ENCODE data around the gene FSCN2. TPM values are rescaled to one million over a fixed set of nuclear protein-coding genes. Genes with fewer than 3 reads are reported as not detected.

Gene FSCN2
- total RNA-seq, 1 experiment from 2014 or later, result 0.31 TPM

DNA sequence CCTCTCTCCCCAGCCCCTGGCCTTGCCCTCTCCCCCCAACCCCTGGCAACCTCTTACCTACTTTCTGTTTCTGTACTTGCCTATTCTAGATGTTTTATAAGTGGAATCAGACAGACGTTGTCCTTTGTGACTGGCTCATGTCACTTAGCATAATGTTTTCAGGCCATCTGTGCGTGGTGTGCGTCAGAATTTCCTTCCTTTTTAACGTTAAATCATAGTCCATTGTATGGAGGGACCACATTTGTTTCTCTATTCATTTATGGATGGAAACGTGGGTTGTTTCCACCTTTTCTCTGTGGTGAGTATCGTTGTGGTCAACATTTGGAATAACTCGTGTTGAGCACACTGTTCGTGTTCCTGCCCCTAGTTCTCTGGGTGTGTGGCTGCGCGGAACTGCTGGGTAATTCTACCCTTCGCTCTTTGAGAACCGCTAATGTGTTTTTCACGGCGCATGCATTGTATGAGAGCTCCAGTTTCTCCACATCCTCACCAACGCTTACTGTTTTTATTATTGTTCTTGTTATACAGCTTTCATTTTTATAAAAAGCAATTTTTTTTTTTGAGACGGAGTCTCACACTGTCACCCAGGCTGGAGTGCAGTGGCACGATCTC lies 41.9 kb upstream of the FSCN2 start:
- DNase-seq (ENCODE audit: low spot score) (no peak), ATAC-seq (no peak)
- no peak for TF ChIP-seq NR2C2 (CRISPR knock-in tag; IDR thresholded peaks at IDR 0.05)
- TF ChIP-seq, protein P1, sequence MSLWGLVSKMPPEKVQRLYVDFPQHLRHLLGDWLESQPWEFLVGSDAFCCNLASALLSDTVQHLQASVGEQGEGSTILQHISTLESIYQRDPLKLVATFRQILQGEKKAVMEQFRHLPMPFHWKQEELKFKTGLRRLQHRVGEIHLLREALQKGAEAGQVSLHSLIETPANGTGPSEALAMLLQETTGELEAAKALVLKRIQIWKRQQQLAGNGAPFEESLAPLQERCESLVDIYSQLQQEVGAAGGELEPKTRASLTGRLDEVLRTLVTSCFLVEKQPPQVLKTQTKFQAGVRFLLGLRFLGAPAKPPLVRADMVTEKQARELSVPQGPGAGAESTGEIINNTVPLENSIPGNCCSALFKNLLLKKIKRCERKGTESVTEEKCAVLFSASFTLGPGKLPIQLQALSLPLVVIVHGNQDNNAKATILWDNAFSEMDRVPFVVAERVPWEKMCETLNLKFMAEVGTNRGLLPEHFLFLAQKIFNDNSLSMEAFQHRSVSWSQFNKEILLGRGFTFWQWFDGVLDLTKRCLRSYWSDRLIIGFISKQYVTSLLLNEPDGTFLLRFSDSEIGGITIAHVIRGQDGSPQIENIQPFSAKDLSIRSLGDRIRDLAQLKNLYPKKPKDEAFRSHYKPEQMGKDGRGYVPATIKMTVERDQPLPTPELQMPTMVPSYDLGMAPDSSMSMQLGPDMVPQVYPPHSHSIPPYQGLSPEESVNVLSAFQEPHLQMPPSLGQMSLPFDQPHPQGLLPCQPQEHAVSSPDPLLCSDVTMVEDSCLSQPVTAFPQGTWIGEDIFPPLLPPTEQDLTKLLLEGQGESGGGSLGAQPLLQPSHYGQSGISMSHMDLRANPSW (CRISPR knock-in tag; conservative IDR thresholded peaks at IDR 0.05; ENCODE audit: low read depth), result no peak
- no peak for TF ChIP-seq ERG (CRISPR knock-in tag; IDR thresholded peaks at IDR 0.05)
- TF ChIP-seq, protein P2, sequence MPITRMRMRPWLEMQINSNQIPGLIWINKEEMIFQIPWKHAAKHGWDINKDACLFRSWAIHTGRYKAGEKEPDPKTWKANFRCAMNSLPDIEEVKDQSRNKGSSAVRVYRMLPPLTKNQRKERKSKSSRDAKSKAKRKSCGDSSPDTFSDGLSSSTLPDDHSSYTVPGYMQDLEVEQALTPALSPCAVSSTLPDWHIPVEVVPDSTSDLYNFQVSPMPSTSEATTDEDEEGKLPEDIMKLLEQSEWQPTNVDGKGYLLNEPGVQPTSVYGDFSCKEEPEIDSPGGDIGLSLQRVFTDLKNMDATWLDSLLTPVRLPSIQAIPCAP (CRISPR knock-in tag; IDR thresholded peaks at IDR 0.05), result no peak
- no peak for TF ChIP-seq KAT7 (CRISPR knock-in tag; IDR thresholded peaks at IDR 0.05; ENCODE audit: borderline replicate concordance)
- TF ChIP-seq ZNF138 (CRISPR knock-in tag; conservative IDR thresholded peaks at IDR 0.05), result no peak
- TF ChIP-seq CREM (CRISPR knock-in tag; IDR thresholded peaks at IDR 0.05), result no peak
- TF ChIP-seq ZNF671 (CRISPR knock-in tag; IDR thresholded peaks at IDR 0.05), result no peak
- TF ChIP-seq ZNF423 (CRISPR knock-in tag; IDR thresholded peaks at IDR 0.05), result no peak
- TF ChIP-seq, protein P3, sequence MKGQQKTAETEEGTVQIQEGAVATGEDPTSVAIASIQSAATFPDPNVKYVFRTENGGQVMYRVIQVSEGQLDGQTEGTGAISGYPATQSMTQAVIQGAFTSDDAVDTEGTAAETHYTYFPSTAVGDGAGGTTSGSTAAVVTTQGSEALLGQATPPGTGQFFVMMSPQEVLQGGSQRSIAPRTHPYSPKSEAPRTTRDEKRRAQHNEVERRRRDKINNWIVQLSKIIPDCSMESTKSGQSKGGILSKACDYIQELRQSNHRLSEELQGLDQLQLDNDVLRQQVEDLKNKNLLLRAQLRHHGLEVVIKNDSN (CRISPR knock-in tag; IDR thresholded peaks at IDR 0.05), result no peak
- Mint-ChIP-seq H3K9me3 (no peaks in the 10 kb centered on the region), H3K27ac (no peak overlapping the region), H3K4me1 (peaks cover 28% of the 10 kb centered on the region), H3K36me3 (no peaks in the 10 kb centered on the region), H3K4me3 (no peak overlapping the region), H3K27me3 (ENCODE audit: low read depth) (peaks cover 56% of the 10 kb centered on the region)
- POLR2A ChIA-PET, result interaction anchor here (0.6 kb wide), 1 partner anchor 370 kb away, joined by 4 read pairs; no protein-coding TSS in a partner anchor
- CTCF ChIA-PET, result no interaction called here

DNA sequence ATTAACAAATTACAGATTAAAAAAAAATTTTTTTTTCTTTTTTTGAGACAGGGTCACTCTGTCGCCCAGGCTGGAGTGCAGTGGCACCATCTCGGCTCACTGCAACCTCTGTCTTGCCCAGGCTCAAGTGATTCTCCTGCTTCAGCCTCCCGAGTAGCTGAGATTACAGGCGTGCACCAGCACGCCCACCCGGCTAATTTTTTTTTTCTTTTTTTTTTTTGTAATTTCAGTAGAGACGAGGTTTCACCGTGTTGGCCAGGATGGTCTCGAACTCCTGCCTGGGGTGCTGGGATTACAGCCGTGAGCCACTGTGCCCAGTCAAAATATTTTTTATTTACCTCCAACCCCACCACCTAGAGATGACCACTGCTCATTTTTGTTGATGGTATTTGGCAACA lies 41.1 kb upstream of the FSCN2 start:
- CTCF ChIA-PET, result no interaction called here
- no peak for ATAC-seq
- Mint-ChIP-seq H3K4me1 (peaks cover 28% of the 10 kb centered on the region), H3K4me3 (no peak overlapping the region; the same call in 1 of the 2 replicates), H3K9me3 (no peaks in the 10 kb centered on the region), H3K36me3 (no peaks in the 10 kb centered on the region), H3K27ac (no peak overlapping the region), H3K27me3 (ENCODE audit: low read depth) (peaks cover 54% of the 10 kb centered on the region)
- POLR2A ChIA-PET, result no interaction called here
- DNase-seq (ENCODE audit: low spot score), result no peak
- TF ChIP-seq CREM (CRISPR knock-in tag; IDR thresholded peaks at IDR 0.05) (no peak), E2F4 (CRISPR knock-in tag; IDR thresholded peaks at IDR 0.05; ENCODE audit: borderline replicate concordance, low read depth) (no peak), ZNF121 (CRISPR knock-in tag; IDR thresholded peaks at IDR 0.05) (no peak), AR (CRISPR knock-in tag; IDR thresholded peaks at IDR 0.05) (no peak), ELF4 (CRISPR knock-in tag; IDR thresholded peaks at IDR 0.05; ENCODE audit: low read depth) (no peak), OVOL2 (CRISPR knock-in tag; IDR thresholded peaks at IDR 0.05; ENCODE audit: borderline replicate concordance) (no peak), HMGA2 (CRISPR knock-in tag; IDR thresholded peaks at IDR 0.05) (no peak), MYBL2 (CRISPR knock-in tag; IDR thresholded peaks at IDR 0.05) (no peak), ZNF416 (CRISPR knock-in tag; IDR thresholded peaks at IDR 0.05) (no peak), ZNF671 (CRISPR knock-in tag; IDR thresholded peaks at IDR 0.05) (no peak), NR1H2 (CRISPR knock-in tag; IDR thresholded peaks at IDR 0.05) (no peak), NR2C2 (CRISPR knock-in tag; IDR thresholded peaks at IDR 0.05) (no peak), FOXJ3 (CRISPR knock-in tag; IDR thresholded peaks at IDR 0.05; ENCODE audit: borderline replicate concordance) (no peak), JUN (CRISPR knock-in tag; IDR thresholded peaks at IDR 0.05) (no peak), KAT7 (CRISPR knock-in tag; IDR thresholded peaks at IDR 0.05; ENCODE audit: borderline replicate concordance) (no peak), FOXP1 (CRISPR knock-in tag; IDR thresholded peaks at IDR 0.05; ENCODE audit: borderline replicate concordance) (no peak), ETV6 (CRISPR knock-in tag; IDR thresholded peaks at IDR 0.05) (no peak), NR3C1 (CRISPR knock-in tag; conservative IDR thresholded peaks at IDR 0.05; ENCODE audit: low read depth) (no peak)
- TF ChIP-seq, protein P4, sequence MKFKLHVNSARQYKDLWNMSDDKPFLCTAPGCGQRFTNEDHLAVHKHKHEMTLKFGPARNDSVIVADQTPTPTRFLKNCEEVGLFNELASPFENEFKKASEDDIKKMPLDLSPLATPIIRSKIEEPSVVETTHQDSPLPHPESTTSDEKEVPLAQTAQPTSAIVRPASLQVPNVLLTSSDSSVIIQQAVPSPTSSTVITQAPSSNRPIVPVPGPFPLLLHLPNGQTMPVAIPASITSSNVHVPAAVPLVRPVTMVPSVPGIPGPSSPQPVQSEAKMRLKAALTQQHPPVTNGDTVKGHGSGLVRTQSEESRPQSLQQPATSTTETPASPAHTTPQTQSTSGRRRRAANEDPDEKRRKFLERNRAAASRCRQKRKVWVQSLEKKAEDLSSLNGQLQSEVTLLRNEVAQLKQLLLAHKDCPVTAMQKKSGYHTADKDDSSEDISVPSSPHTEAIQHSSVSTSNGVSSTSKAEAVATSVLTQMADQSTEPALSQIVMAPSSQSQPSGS (CRISPR knock-in tag; IDR thresholded peaks at IDR 0.05; ENCODE audit: borderline replicate concordance, low read depth), result no peak
